Heart right ventricle (tissue), 16 donors: ENCODE measurements around the gene FANK1. TPM values are rescaled to one million over a fixed set of nuclear protein-coding genes. Genes with fewer than 3 reads are reported as not detected.

Experiments used
- ATAC-seq, 8 donors: fragments of 200-7000 bp; cut with Tn5 transposase; one replicate each; pipeline ENCODE4 v1.9.1; 2020; ENCODE audit warnings: mild to moderate bottlenecking in 8 of 8, moderate library complexity in 8 of 8, moderate number of reproducible peaks in 1 of 8
- DNase-seq, 2 donors: peaks; one replicate each; pipeline ENCODE4 v3.0.0-alpha.2; 2020
- H3K27ac ChIP-seq, 10 donors: fragments of 200-600 bp; sonication (generic) in 2 of 10; one replicate each; pipeline versions ENCODE4 v1.5.0 to v1.8.0; 2020 to 2022; ENCODE audit warnings: mild to moderate bottlenecking in 3 of 10
- H3K27me3 ChIP-seq, 7 donors: fragments of 200-600 bp; one replicate each; pipeline ENCODE4 v1.8.0; 2021 to 2022; ENCODE audit warnings: mild to moderate bottlenecking in 2 of 7
- H3K36me3 ChIP-seq, 9 donors: fragments of 200-600 bp; sonication (generic) in 1 of 9; one replicate each; pipeline versions ENCODE4 v1.5.0 to v1.8.0; 2020 to 2022; ENCODE audit warnings: mild to moderate bottlenecking in 2 of 9
- H3K4me1 ChIP-seq, 9 donors: fragments of 200-600 bp; sonication (generic) in 1 of 9; one replicate each; pipeline versions ENCODE4 v1.5.0 to v1.8.0; 2020 to 2022; ENCODE audit warnings: mild to moderate bottlenecking in 4 of 9
- H3K4me3 ChIP-seq, 10 donors: fragments of 200-600 bp; sonication (generic) in 2 of 10; one replicate each; pipeline versions ENCODE4 v1.5.0 to v1.8.0; 2020 to 2022; ENCODE audit warnings: mild to moderate bottlenecking in 7 of 10, moderate library complexity in 2 of 10
- H3K9me3 ChIP-seq, 11 donors: fragments of 200-600 bp in 10 of 11; sonication (generic) in 2 of 11; one replicate each; pipeline versions ENCODE4 v1.5.0 to v1.8.0; 2013 to 2022; ENCODE audit warnings: mild to moderate bottlenecking in 2 of 11, control low read depth in 1 of 11, moderate library complexity in 1 of 11
- CTCF ChIP-seq, 9 donors: fragments of 200-600 bp; sonication (generic) in 2 of 9; IDR thresholded peaks; one replicate each; pipeline versions ENCODE4 v1.5.0 to v1.8.0; 2021 to 2022; ENCODE audit warnings: antibody characterized with exemption in 9 of 9, mild to moderate bottlenecking in 5 of 9, moderate library complexity in 1 of 9
- WGBS, 2 donors: extraction: QIAGEN DNeasy Blood & Tissue Kit; methylation state at CpG; one replicate each; pipeline ENCODE4 v1.1.7; 2013; ENCODE audit warnings: inconsistent platforms in 1 of 2; 5-methylcytosine and 5-hydroxymethylcytosine counted together
- intact Hi-C, 10 donors: fragments of 100-400 bp; cut with DNase I; formaldehyde crosslinking; loops; one replicate each; pipeline versions ENCODE4 v1.11.1 to v1.14.2; 2022
- polyA plus RNA-seq, 2 donors: library from polyadenylated mRNA; stranded (reverse); fragments of 200-250 nt; gene quantifications; one replicate each; pipeline ENCODE4 v1.2.3, GENCODE V29; 2013
- total RNA-seq, 10 donors: library from RNA; stranded (reverse); fragmentation: NEBNext Ultra II Directional in 3 of 10; extraction: Animal tissue kit (Norgen Biotek cat#: 25700) in 3 of 10; gene quantifications; one replicate each; pipeline versions ENCODE4 v1.2.1 to v1.2.4, GENCODE V29; 2021 to 2023
- donor health status: Arrhythmogenic right ventricular cardiomyopathy.
- donor health status: ischemic (EF 13 %, LVEDD 7.1; RV severe dilation, severe dysfunction).
- donor health status: healthy with polysubstance abuse.
- donor health status: DM: no; HTN: yes; CAD: no.
- donor health status: DM: no; HTN: no; CAD: no.
- donor health status: ischemic (EF 25% LVEDD 6.9; RV normal size, moderate dysfunction).
- donor health status: ischemic (EF 25% LVEDD 5.7; RV mildly dilated, moderate dysfunction).
- donor health status: healthy.
- donor health status: DM: yes; HTN: yes; CAD: no.
- donor health status: Ischemic cardiomyopathy.
- donor health status: ischemic (EF 35%, LVEDD 5.7; RV mildly dilated, moderate dysfunction).
- donor health status: nonischemic (EF 11% LVEDD 7.7; RV severe dilation, severe dysfunction).
- donor health status: DM: yes; HTN: yes; CAD: no.
- donor health status: PGD.
- donor health status: ischemic (EF 29% LVEDD 5.4; RV normal size, mild dysfunction).
- donor health status: nonischemic (EF 23%, LVEDD 6.1; RV moderate dilation, normal function).

The FANK1 gene
- total and polyA plus RNA-seq, 12 donors = 0.40 to 1.2 (median 0.68) TPM; not detected in 3

GRCh38 chr10:125871338-125871737 lies 25.0 kb upstream of the FANK1 start:
- peaks cover 0 to 48% (median 13%) of the 10 kb centered on the region in 9 donors for H3K36me3 ChIP-seq
- no peak overlapping the region for H3K4me3 ChIP-seq
- H3K27ac ChIP-seq = no peak overlapping the region
- intact Hi-C loops = loop anchor here in 1 of 10 donors (10.0 kb wide), 1 partner anchor 633 kb away; no protein-coding TSS in a partner anchor
- H3K4me1 ChIP-seq = peaks cover 0 to 2% (median 0%) of the 10 kb centered on the region in 9 donors
- H3K27me3 ChIP-seq = no peaks in the 10 kb centered on the region
- DNase-seq (no peak), ATAC-seq (no peak)
- H3K9me3 ChIP-seq = peaks cover 0 to 12% (median 7%) of the 10 kb centered on the region in 11 donors
- no peak for TF ChIP-seq CTCF (IDR thresholded peaks at IDR 0.05)
- WGBS, 2 donors = 92 to 94% methylated on average over 4 of the region's 4 CpGs

- no peak for ATAC-seq
- intact Hi-C loops = loop anchor here in 1 of 10 donors (10.0 kb wide), 1 partner anchor 626 kb away; no protein-coding TSS in a partner anchor
- peaks cover 0 to 32% (median 10%) of the 10 kb centered on the region in 9 donors for H3K4me1 ChIP-seq
- H3K27ac ChIP-seq = no peak overlapping the region
- no peaks in the 10 kb centered on the region for H3K27me3 ChIP-seq
- DNase-seq = no peak
- peaks cover 0 to 62% (median 16%) of the 10 kb centered on the region in 9 donors for H3K36me3 ChIP-seq
- 88 to 89% methylated on average over 11 of the region's 11 CpGs for WGBS, 2 donors
- peak overlapping the region in 6 of 10 donors; percentile 4 to 40 (median 28) for H3K4me3 ChIP-seq
- H3K9me3 ChIP-seq = peaks cover 0 to 23% (median 14%) of the 10 kb centered on the region in 11 donors
- no peak for TF ChIP-seq CTCF (IDR thresholded peaks at IDR 0.05)
Observed at GRCh38 chr10:125878957-125879835, 17.2 kb upstream of the FANK1 start.

GRCh38 chr10:125880719-125881118 lies 15.6 kb upstream of the FANK1 start:
- Histone ChIP-seq H3K36me3 (peaks cover 0 to 59% (median 13%) of the 10 kb centered on the region in 9 donors), H3K27ac (peak overlapping the region in 7 of 10 donors; percentile 26 to 78 (median 46)), H3K4me1 (peaks cover 0 to 32% (median 10%) of the 10 kb centered on the region in 9 donors), H3K4me3 (peak overlapping the region in 6 of 10 donors; percentile 4 to 40 (median 28)), H3K9me3 (peaks cover 0 to 18% (median 12%) of the 10 kb centered on the region in 11 donors), H3K27me3 (no peaks in the 10 kb centered on the region)
- WGBS, 2 donors = 35 to 44% methylated on average over 6 of the region's 6 CpGs
- DNase-seq (no peak), ATAC-seq (peak in 4 of 8 donors; percentile 50 to 61 (median 56))
- no peak for TF ChIP-seq CTCF (IDR thresholded peaks at IDR 0.05)
- intact Hi-C loops = no loop called here

GRCh38 chr10:125881192-125881591 lies 15.2 kb upstream of the FANK1 start, which contains the start of gene DHX32:
Gene DHX32, minus strand, starts transcription at chr10:125881292. Its CDS starts 468 bp downstream, at chr10:125880824.
- peak in 7 of 8 donors; percentile 30 to 75 (median 70) for ATAC-seq
- WGBS, 2 donors = 36 to 58% methylated on average over 4 of the region's 4 CpGs
- peaks cover 0 to 54% (median 8%) of the 10 kb centered on the region in 9 donors for H3K36me3 ChIP-seq
- intact Hi-C loops = no loop called here
- peaks cover 0 to 35% (median 10%) of the 10 kb centered on the region in 9 donors for H3K4me1 ChIP-seq
- H3K4me3 ChIP-seq = peak within 1 kb of the TSS in 6 of 10 donors; percentile 4 to 40 (median 28)
- no peaks in the 10 kb centered on the region for H3K27me3 ChIP-seq
- TF ChIP-seq CTCF (IDR thresholded peaks at IDR 0.05) = no peak
- H3K27ac ChIP-seq = peak within 1 kb of the TSS in 7 of 10 donors; percentile 38 to 78 (median 46)
- no peak for DNase-seq
- H3K9me3 ChIP-seq = peaks cover 0 to 13% (median 7%) of the 10 kb centered on the region in 11 donors
